ENCODE measurements around the gene HACD1.

The HACD1 gene

GRCh38 chr10:17576768-17577167, 40.4 kb downstream of the HACD1 start:
- DNase-seq: no peak

DNA sequence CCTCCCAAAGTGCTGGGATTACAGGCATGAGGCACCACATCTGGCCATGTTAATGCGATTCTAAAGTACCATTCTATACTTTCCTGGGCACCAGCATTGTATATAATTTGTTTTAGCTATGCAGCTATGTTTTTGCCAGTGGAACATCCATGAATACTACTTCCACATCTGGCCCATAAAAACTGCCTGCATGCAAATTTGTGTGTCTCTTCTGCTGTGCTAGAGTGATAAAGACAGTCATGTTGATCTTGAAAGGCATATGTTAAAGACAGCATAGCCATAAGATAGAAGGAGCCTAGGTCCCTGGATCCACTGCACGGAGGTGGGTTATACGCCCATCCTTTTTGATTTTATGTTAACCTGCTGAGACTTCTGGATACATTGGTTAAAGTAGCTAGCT, 52.3 kb downstream of the HACD1 start:
- DNase-seq: no peak

GRCh38 chr10:17563452-17563851, 53.7 kb downstream of the HACD1 start:
- DNase-seq: no peak

DNA sequence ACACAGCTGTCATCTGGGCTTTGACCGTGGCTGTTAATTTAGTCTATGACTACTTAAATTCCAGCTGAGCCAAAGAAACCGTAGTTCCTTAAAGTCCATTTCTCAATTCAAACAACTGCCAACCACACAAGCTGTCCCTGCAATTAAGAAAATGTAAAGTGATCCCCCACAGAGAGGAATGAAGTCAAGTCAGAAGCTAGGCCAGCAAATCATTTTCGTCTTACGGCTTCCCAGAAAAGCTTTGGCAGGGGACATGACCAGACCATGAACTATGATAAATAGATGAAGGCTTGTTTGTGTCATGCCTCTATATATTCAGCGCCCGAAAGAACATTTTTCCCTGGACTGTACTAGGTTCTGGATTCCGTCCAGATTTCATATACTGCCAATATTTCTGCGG, 54.6 kb downstream of the HACD1 start:
- DNase-seq: no peak

DNA sequence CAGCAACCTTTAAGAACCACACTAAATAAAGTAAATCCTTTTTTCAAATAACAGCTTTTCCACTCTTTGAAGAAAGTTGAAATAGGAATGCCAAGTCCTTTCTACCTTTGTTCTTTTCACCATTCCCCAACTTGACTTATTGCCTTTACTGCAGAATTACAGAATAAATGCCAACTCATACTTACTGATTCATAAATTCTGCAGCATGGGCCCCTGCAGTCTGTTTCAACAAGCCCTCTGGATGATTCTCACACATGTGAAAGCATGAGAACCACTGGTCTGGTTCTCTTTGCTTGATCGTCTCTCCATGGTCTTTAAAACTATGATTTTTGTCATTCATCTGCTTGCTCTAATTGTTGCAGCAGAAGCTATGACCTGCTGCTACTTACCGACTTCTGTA, 56.1 kb downstream of the HACD1 start:
- no peak for DNase-seq

DNA sequence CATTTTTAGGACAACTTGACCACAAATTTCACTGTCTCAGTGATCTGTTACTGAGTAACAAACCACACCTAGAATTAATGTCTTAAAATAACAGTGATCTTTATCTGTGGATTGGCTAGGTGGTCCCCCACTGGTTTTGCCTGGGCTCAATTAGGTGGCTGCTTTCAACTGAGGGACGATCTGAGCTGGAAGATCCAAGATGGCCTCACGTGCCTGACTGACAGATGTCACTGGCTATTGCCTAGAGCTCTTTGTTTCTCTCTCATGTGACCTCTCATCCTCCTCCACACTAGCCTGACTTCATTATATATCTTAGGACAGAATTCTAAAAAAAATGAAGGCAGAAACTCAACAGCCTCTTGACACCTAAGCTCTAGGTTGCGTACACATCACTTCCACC, 59.7 kb downstream of the HACD1 start:
- no peak for DNase-seq

GRCh38 chr10:17548770-17549169, 68.4 kb downstream of the HACD1 start:
- DNase-seq: no peak

GRCh38 chr10:17548162-17548561, 69.0 kb downstream of the HACD1 start:
- no peak for DNase-seq

DNA sequence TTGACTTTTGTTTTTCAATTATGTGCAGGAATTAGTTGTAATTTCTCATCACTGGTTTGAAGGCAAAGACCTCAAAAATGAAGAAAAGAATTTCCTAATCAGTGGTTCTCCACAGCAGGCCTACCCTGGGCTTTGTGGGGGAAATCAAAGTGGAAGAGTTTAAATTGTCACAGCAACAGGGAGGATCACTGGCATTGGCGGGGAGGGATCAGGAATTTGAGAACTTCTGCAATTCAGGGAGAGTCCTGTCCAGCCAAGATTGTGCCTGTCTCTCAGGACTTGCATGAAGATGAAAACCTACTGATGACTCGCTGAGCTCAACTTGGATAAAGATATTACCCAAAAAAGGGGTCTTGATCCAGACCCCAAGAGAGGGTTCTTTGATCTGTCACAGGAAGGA, 70.1 kb downstream of the HACD1 start:
- DNase-seq: no peak

DNA sequence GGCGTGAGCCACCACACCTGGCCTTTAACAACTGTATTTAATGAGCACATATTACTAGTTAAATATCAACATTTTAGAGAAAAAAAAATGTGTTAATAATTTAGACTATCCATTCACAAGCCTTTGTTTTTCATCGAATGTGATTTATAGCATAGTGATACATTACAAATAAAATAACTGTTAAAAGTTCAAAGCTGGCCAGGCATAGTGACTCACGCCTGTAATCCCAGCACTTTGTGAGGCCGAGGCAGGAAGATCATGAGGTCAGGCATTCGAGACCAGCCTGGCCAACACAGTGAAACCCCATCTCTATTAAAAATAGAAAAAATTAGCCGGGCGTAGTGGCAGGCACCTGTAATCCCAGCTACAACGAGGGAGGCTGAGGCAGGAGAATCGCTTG, 72.7 kb downstream of the HACD1 start:
- DNase-seq: no peak

Data from activated CD8-positive, alpha-beta memory T cell treated with anti-CD3 and anti-CD28 coated beads for 24 hours (primary cell).